Head of caudate nucleus (tissue), 42 donors: ENCODE results near the gene RB1.

Experiments used
- DNase-seq, 42 donors: peaks; one replicate each; pipeline versions ENCODE4 v3.0.0 to v3.0.0-alpha.2; 2020 to 2021; ENCODE audit warnings: mixed read lengths in 7 of 42
- intact Hi-C: fragments of 100-400 bp; cut with DNase I; formaldehyde crosslinking; loops from one replicate; pipeline ENCODE4 v1.15.0; 2022

RB1 gene

DNA sequence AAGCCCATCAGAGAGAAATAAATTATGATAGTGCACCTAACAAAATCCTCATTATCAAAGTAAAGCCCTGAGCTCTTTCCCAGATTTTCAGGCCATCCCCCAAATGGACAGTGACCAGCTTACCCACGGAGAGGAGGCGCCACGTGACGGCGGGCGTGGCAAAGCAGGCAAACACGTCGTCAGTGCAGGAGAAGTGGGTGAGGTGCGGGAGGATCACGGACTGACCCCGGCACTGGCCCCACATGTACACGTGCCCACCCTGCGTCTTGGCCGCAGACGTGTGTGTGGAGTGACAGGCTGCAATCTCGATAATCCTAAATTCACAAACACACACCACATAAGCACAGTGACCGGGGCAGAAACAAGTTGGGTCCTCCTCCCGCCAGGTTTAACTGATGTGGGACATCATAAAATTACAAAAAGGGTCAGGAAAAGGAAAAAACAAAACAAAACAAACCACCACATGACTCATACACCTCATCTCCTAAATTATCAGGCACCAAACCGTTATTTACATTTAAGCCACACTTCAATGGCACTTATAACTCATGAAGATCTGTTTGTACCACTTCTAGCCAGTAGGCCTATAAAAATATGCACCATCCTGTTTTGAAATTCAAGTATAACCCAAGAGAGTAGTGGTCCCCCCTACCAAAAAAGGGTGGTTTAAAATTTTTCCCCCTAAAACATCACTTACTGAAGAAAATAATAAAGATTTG lies 199.2 kb downstream of the RB1 start:
- DNase-seq = no peak
- intact Hi-C loops = no loop called here

DNA sequence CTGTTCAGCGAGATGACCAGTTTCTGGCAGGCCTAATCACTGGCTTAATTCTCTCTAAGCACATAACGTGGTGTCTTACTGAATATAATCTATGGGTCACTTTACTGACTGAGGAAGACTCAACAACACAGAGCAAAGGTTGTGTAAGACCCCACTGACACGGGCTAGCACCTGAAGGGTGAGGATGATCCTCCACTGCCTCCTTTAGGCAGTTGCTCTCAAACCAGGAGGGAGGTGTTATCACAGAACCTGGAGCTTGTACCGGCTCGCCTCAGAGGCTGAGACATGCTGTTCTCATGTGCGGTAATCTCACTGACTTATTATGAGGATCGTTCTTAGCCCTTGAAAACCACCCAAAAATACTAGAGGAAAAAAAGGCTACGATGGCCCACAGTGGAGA lies 201.1 kb downstream of the RB1 start:
- intact Hi-C loops = no loop called here
- no peak for DNase-seq

DNA sequence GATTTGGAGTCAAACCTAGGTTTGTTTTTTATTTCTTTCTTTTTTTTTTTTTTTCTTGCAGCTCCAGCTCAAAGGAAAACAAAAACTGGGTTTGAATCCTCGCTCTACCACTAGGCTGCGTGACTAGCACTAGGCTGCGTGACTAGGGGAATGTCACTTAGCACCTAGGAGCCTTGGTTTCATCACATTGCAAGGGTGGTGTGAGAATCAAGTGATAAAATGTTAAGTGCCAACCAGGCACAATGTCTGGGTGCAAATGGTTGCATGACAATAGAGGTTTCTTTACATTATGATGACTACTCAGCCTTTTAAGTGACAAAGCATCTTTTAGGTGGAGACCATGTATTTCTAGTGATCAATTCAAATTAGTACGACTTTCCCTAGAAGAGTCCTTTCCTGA lies 201.5 kb downstream of the RB1 start:
- intact Hi-C loops = no loop called here
- no peak for DNase-seq

DNA sequence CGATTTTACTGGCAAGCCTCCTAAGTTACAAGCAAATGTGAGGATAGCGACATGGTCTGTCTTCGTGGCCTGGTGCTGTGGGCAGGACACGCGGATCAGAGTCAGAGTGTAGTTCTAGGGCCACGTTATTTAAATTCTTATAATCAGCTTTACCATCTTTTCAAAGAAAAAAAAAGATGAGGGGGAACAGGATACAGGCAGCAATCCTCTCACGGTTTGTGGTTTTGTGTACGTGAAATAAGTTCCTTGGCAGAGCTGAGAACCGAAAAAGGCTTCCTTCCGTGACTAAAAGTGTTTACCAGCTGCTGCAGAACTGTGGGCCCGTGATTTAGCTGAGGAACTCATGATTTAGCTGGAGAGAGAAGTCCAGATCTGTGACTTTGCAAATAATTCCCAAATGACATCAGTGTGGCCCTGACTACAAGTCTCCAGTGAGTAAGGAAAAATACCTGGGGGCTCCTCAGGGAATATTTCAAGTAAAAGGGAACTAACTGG lies 202.1 kb downstream of the RB1 start:
- intact Hi-C loops = no loop called here
- DNase-seq = peak in 3 of 42 donors; percentile 22 to 53 (median 33)

GRCh38 chr13:48506092-48506701 lies 202.6 kb downstream of the RB1 start:
- DNase-seq = no peak
- intact Hi-C loops = no loop called here

DNA sequence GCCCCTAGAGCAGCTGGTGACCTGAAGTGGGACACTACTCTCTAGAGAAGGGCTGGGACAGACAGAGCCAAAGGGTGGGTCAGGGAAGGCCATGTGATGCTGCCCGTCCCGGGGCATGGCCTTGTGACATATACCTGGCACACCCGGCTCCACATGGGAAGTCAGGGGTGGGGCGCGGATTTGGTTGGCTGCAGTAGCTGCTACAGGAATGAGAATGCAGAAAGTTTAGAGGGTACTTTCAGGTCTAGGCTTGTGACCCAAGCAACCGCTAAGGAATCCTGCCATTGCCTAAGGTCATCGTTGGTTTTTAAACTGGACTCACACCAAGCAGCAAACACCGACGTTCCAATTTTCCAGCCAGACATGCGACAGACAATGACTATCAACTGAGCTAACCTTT lies 203.5 kb downstream of the RB1 start:
- DNase-seq = no peak
- intact Hi-C loops = no loop called here

DNA sequence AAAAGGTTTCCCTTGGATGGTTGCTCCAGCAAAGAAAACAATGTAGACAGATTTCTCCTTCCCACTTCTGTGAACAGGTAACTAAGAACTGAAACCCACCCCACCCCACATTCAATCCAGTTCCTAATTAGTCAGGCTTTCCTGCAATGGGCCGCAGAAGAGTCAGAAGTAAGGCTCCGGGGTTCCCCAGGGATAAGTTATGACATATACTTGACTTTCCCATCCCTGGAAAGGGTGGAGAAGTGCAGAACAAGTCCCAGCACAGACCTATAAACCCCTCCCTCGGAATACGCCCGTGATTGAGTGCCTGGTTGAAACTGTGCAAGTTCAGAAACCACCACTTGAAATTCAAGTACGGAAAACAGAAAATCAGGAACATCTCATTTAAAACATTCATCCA lies 204.5 kb downstream of the RB1 start:
- no peak for DNase-seq
- intact Hi-C loops = no loop called here

GRCh38 chr13:48510698-48511097 lies 207.1 kb downstream of the RB1 start:
- no peak for DNase-seq
- intact Hi-C loops = no loop called here

DNA sequence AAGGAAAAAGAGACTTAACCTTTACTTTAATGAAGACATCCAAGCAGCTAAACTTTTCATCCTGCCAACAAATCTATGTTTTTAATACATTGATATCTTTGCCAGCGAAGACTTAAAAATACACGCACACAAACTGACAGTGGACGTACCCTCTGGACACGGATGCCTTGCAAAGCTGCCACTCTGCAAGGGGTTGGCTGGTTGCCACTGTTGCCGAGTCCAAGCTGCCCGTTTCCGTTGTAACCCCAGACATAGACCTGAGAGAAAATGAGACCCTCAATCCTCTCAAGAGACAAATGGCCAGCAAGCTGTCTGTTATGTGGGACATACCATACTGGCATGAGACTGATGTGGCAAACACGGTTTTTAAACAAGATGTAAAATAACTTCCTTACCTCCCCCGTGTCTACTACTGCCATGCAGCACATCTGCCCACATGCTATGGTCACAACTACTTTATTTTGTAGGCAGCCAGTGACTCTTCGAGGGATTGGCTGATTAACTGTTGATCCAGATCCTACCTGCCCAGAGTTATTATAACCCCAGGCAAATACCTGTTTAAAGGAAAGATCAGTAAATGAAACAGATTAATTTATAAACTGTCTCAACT lies 208.2 kb downstream of the RB1 start:
- DNase-seq = peak in 9 of 42 donors; percentile 30 to 79 (median 43)
- intact Hi-C loops = no loop called here

DNA sequence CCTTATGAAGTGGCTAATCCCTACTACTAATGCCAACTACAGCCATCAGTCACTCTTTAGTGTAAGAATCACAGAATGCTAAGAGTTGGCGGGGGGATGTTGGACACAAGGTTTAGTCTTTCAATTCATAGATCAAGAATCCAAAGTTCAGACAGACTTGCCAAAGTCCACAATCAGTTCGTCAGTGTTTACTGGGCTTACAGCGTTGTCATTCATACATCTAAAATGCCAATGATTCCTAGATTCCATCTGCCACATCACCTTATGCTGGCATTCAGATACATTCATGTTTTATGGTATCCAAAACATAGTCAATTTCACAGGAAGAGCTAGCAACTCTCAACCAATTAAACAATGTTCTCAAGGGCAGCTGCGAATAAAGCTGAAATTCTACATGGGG lies 211.2 kb downstream of the RB1 start:
- DNase-seq = no peak
- intact Hi-C loops = no loop called here

GRCh38 chr13:48515732-48516131 lies 212.2 kb downstream of the RB1 start:
- intact Hi-C loops = no loop called here
- peak in 6 of 42 donors; percentile 24 to 59 (median 44) for DNase-seq

GRCh38 chr13:48518083-48518482 lies 214.5 kb downstream of the RB1 start:
- intact Hi-C loops = no loop called here

DNA sequence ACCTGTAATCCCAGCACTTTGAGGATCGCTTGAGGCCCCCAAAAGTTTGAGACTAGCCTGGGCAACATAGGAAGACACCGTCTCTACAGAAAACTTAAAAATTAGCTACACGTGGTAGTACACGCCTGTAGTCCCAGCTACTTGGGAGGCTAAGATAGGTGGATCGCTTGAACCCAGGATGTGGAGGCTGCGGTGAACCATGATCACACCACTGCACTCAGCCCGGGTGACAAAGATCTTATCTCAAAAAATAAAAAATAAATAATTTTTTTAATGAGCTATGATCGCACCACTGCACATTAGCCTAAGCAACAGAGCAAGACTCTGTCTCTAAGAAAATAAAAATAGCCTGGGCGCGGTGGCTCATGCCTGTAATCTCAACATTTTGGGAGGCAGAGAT lies 222.7 kb downstream of the RB1 start:
- intact Hi-C loops = no loop called here
- no peak for DNase-seq

More at GRCh38 chr13:48518083-48518482, 214.5 kb downstream of the RB1 start:
- DNase-seq = no peak

GRCh38 chr13:48527955-48528354 lies 224.4 kb downstream of the RB1 start:
- intact Hi-C loops = no loop called here
- DNase-seq = no peak

DNA sequence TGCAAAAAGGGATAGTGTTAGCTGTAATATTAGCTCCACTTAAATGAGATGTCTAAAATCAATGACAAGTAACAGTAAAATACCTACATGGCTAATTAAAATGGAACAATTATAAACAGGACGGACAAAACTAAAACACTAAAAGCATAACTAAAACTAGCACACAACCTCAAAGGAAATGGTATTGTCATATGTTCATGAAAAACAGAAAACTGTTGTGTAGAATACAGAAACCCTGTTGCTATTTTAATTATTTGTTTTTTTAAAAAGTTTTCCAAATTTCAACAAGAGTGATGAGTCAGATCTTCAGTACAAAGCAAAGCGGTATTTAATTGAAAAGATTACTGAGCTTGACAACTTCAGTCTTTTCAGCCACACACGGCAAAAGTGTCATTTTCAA lies 225.2 kb downstream of the RB1 start:
- intact Hi-C loops = no loop called here
- no peak for DNase-seq

GRCh38 chr13:48530833-48531232 lies 227.3 kb downstream of the RB1 start:
- no peak for DNase-seq
- intact Hi-C loops = loop anchor here (5.0 kb wide), 1 partner anchor 46 kb away; no protein-coding TSS in a partner anchor
